Suppressor macrophage treated with lipopolysaccharide for 4 hours (primary cell): ENCODE results near the gene MAN2A1.

Experiments used
- DNase-seq: peaks from one replicate; pipeline ENCODE4 v3.0.0-alpha.2; 2020

MAN2A1 gene

DNA sequence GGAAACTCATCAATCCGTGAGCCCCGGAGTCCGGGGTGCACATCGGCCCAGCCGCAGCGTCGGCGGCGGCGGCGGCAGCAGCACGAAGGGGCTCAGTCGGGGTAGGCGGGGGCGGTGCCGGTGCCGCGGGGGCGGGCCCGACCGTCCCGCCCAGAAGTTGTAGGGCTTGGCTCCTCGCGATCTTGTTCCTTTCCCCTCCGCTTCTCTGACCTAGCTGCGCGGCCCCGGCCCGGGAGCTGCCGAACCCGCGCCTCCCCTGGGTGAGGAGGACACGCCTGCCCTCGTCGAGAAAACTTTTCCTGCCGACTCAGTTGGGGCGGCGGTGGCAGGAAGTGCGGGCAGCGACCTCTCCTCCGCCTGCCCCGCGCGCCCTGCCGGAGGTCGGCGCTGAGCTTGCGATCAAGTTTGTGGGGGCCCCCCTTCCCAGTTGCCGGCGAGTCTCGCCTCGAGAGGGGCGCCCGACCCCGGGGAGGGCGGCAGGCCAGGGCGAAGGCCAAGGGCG is at the start of gene MAN2A1:
Gene MAN2A1 (plus strand): TSS at position 188 of the 502 bp plus-strand sequence. CDS start 491 bp downstream, outside the sequence.
- DNase-seq: peak; percentile 67

DNA sequence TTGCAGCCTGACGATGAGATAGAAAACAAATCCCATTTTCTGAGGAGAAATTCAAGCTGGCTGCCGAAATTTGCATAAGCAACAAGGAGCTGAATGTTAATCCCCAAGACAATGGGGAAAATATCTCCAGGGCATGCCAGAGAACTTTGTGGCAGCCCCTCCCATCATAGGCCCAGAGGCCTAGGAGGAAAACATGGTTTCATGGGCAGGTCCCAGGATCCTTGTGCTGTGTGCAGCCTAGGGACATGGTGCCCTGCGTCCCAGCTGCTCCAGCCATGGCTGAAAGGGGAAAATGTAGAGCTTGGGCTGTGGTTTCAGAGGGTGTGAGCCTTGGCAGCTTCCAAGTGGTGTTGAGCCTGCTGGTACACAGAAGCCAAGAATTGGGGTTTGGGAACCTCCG is 48.8 kb upstream of the MAN2A1 start:
- DNase-seq: no peak

DNA sequence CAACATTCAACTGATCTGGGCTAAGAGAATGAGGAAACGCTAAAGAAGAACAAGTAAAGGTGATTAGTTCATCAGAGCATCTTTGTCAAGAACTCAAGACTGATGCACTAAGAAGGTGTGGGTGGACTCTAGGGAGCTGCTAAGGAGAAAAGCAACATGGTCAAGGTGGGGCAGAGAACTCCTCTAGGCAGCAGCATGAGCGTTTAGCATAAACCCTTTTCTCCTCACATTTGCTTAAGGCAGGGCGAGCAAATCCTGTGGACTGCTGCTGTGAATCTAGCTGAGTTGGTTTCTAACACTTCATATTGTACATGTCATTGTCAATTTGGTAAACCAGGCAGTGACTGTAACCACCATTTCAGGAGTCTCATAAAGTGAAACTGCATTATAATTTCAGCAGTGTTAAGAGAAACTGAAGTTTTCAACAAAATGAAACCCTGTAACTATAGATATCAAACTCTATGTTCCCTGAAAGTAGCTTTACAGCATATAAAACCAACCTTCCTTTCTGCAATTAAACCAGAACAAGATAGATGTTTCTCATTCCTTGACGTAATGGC is 45.9 kb upstream of the MAN2A1 start:
- no peak for DNase-seq

DNA sequence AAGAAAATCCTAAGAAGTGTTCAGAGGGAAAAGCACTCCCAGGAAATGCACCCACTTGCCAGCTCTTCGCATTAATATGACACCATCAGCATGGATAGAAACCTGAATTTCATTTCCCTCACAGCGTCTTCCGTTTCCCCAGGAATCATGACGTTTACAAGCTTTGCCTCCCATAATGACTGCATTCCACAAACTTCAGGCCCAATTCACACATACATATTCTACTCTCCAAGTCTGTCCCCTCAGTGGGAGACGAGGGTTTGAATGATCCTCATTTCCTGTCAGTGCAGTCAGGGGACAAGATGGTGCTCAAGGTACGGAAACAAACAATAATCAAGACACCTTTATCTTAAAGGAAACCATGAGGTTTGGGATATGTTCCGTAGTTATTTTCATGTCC is 44.9 kb upstream of the MAN2A1 start:
- no peak for DNase-seq

DNA sequence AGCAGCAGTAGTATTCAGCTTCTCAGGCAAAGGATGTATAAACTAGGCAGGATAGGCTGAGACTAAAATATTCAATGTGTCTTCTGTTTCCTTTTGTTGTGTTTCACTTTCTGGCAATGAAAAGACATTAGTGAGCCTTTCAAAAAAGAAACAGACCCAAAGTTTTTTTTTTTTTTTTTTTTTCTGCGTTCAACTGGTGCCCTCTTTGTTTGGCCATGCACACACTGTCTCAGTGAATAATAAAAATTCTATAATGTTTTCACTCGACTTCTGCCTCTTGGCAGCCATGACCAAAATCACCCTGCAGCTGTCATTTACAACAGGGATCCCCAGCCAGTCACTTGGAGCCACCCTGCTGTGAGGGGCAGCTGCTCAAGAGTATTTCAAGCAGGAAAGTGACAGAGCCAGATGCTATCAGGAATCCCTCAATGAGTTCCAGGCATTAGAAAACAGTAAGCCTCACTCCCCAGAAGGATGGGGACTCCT is 44.0 kb upstream of the MAN2A1 start:
- no peak for DNase-seq

DNA sequence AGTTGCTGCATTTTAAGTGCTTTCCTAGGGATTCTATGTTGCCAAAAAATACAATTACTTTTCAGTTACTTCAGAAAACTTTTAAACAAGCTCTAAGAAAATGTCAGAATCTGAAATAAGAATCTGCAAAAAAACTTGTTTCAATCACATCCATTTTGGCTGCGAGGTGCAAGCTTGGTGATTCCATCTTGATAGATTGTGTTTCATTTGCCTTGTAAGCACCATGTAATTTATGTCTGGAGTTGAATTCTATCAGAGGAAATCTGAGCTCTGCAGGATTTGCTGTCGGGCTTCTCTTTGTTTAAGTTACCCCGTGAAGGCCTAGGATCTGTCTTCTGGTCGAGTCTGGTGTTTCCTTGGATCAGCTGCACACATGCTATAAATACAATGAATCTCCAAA is 40.4 kb upstream of the MAN2A1 start:
- DNase-seq: no peak

DNA sequence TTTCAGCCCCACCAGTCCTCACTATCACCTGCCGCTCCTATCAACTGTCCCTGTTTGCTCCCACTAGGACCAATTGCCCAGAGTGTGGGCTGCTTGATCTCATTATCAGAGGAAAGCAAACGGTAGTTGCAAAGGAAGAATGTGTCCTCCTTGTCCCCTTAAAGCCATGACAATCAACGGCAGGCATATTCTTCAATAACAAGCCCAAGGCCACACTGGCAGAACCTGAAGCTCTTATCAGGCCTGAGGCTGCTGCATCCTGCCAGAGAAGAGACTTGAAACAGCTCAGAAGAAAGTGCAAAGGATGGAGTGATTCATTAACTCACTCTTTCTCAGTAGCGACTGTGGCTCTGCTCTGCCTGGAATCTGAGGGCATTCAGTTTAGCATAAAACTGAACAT is 39.2 kb upstream of the MAN2A1 start:
- DNase-seq: no peak

DNA sequence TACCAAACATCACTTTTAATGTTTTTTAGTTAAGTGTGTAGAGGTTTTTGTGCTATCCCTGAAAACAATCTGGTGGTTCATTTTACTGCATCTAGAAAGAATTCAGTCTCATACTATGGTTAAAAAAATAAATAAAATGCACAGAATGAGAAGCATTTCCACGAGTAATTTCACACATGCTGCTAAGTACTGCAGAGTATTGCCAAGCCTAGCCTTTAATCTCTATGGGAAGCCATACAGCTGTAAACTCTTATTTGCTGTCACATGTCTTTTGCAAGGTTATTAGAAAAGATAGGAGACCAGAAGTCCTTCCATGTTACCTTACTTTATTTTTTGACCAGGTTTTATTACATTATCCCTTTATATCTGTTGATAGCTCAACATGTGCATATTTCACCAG is 37.6 kb upstream of the MAN2A1 start:
- no peak for DNase-seq

DNA sequence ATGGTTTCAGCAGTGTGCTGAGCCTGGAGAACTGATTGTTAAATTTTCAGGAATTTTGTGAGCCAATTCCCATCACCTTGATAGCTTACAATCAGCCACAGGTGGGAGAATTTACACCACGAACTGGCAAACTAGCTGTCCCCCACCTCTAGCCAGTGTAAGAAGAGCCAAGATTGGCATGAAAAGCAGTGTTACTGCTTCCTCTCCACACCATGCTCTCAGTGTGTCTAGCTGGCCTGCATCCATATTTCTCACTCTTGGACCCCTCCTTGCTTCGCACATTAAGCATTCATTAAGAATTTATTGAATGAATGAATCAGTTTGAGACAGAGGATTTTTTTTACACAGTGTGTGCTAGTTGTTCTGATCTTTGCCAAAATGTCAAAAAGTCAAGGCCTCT is 36.7 kb upstream of the MAN2A1 start:
- no peak for DNase-seq

DNA sequence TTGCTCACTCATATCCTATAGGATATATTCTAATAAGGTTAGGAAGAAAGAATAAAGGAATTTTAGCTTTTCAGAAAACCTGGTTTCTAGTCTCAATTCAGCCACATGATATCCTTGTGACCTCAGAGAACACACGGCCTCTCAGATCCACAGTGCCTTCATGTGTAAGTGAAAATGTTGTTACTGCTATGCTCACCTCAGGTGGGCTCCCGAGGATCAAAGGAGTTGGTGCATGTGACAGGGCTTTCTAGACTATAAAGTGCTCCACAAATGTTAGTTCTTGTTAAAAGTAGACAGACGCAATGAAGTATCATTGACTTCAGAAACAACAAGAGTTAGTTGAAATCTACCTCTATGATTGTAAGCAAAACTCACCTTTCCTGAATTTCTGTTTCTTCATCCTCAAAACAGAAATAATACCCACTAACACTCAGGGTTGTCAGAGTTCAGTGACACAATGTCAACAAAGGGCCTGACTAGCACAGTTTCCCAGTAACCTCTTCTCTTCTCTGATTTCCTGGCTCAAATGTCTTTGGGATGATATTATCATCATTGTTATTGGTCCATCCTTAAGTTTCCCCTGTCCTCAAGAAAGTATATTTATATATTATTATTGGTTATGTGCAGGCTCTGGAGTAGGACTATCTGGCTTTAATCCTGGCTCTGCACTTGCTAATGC is 36.0 kb upstream of the MAN2A1 start:
- DNase-seq: no peak

DNA sequence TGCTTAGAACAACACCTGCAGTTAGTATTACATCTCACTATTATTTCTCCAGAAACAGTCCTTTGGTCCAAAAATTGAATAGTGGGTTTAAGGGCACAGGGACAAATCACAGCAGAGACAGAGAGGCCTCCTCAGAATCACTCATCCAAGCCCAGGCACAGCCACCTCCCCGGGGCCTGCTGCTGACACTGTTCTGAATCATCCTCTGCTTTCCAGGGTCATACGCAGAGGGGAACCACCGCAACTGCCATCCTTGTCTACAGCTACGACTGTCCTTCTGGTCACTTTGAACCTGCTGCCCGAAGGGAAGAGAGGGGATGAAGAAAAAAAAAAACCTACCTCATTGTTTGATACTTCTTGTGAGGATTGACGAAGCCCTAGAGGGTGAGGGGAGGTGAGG is 35.3 kb upstream of the MAN2A1 start:
- DNase-seq: peak; percentile 79

DNA sequence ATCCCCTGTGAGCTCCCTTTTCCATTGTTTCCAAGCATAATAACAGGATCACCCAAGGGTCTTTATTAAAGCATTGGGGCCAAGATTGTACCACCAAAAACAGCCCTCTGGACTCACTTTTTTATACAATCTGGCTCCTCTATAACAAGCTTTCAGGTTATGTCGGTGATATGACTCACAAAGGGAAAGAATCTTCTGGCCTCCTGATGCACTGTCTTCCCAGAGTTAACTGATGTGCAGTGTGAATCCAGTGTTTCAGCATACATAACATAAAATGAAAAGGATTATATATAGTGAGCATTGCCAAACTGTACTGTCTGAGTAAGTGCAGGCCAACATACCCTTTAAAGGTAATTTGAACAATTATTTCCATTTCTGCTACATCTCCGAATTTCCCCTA is 33.9 kb upstream of the MAN2A1 start:
- DNase-seq: no peak

DNA sequence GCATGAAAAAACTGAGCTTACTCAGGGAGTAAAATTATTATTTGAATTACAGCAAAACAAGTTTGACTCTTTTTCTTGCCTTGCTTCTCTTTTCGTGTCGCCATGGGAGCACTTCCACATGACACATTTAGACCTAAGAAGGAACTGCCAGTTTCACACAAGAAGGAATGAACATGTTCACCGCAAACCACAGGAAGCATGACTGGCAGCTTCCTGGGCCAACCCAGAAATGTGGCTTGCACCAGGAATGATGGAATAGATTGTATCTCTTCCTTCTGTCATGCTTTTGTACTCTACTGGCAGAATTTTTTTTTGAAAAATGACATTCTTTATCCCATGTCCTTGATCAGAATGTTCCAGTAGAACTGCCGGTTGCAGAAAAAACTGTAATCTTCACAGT is 32.9 kb upstream of the MAN2A1 start:
- peak; percentile 94 for DNase-seq

DNA sequence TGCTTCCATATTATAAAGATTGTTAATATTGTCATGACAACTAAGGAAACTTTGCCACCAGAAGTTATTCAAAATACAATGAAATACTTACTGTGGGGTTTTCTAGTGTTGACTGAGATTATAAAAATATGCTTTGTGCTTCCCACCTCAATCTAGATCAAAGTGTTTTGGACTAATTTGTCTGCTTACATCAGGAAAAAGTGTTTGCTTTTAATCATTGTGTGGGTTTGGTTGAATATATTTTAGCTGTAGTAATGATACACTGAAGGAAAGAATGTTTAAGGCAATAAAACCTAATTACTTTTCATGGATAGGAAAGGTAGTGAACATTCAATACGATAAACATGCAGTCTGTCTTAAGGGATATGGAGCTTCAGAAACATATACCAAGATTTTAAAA is 29.8 kb upstream of the MAN2A1 start:
- no peak for DNase-seq

DNA sequence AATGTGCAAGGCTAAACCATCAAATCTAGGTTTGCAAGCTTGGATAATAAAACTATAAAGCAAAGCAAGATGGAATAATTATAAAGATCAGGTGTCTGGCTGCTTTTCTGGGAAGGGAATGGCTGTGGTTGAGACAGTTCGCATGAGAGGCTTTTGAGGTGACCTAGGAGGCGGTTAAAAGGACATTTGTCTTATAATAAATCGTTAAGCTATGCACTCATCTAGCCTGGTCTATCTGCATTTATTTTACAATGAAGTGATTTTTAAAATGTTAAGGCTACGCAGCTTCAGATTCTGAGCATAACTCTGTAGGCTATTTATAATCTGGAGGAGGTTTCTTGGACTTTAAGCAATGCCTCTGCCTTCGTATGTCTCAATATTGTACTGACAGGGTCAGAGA is 29.4 kb upstream of the MAN2A1 start:
- DNase-seq: no peak

DNA sequence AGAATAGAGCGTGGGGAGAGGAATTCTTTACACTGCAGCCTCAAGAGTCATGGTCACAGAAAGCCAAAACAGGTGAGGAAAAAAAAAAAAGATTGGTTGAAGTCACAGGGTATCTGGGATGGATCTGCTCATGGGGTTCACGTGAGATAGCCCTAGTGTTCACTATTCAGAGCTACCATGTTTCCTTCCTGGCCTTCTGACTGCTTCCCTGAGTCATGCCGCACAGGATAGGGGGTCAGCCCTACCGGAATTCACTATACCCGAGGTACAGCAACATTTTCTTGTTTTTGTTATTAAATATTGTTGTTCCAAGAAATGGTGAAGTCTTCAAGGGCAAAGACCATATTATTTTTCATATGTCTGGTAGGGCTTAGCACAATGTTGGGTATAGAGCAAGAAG is 21.5 kb upstream of the MAN2A1 start:
- no peak for DNase-seq

DNA sequence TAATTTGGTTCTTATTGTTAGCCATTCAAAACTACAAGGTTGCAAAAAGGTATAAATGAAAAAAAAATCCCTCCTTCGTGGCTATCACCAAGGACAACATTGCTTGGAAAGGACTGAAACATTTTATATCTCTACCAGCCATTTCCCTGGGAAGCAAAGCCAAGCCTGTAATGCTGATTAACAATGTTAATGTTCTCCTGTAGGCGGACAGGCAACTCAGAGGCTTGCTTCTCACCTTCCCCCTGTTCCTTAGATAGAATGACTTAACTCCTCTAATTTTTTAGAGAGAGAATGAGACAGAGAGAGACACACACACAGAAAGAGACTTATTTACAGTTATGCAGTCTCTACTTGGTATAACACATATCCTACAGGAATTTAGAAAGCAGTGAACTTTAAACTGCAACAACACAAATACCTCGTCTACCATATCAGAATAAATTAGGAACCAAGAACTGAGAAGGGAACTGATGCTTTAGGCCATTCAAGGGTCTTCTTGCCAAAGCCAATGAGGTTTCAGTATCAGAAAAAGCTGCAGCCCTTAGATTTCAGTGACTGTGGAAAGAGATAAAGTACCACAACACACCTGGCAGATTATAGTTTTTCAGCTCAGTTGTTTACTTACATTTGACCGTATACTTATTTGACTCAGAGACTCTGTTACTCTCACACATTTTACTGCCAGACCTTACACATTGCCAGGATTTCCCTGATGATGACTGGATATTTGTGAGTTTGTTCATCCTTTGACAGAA is 20.9 kb upstream of the MAN2A1 start:
- DNase-seq: no peak

DNA sequence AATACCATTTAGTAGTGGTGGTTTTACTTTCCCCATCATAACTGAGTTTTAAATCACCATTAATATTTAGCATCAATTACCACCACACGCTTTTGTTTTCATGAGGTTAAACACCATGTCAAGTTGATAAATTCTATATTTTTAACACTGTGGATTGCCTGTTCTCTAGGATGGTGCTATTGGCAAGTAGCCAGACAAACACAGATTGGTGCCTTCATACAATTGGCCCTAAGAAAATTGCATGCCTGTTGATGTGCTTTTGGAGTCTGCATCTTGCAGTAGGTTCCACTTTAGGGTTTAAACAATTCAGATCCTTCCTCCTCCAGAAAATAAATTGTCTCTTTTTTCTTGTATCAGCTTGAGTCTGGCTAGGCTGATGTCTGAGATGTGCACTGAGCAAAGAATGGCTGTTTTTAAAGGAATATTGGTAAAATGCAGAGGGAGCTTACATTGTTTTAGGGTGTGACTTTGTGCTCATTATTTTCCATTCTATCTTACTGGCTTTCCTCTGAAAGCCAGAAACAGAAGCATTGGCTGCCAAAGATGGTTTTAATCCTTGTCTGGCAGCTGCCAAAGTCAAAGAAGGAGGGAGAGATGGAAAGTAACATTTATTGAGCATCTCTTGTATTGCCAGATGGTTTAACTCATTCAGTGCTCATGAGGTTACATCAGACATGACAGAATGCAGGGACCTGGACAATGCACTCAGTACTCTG is 19.6 kb upstream of the MAN2A1 start:
- DNase-seq: no peak

DNA sequence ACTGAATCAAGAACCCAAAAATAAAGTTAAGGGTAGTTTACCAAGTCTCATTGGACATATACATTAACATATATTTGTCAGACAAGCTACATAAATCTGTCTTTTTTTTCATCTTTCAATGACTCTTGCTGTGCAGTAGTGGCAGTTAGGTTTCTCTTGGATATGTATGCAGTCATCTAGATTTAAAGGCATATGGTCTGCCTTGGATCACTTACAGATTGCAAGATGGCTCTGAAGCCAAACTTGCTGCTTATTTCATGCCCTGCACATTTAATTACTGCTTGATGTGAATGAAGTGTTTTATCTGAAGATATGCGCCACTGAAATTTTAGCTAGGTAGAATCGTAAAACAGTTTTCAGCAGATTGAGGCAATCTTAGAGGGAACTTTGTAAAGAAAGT is 18.6 kb upstream of the MAN2A1 start:
- no peak for DNase-seq

DNA sequence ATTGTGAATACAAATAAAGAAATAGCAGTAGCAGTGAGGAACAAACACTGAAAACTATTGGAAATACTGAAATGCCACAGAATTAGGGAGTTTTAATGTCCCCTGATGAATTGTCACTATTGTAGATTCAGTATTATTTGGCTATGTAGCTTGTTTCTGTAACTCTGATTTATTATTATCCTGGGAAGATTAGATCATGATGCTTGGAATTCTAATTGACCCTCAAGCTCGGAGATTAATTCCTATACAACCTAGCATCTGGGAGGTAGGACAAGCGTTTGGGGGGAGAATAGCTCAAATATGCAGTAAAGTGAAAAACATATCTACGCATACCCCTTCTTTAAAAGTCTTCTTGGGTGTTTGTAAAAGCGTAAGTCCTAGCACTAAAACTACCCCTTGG is 15.1 kb upstream of the MAN2A1 start:
- no peak for DNase-seq

DNA sequence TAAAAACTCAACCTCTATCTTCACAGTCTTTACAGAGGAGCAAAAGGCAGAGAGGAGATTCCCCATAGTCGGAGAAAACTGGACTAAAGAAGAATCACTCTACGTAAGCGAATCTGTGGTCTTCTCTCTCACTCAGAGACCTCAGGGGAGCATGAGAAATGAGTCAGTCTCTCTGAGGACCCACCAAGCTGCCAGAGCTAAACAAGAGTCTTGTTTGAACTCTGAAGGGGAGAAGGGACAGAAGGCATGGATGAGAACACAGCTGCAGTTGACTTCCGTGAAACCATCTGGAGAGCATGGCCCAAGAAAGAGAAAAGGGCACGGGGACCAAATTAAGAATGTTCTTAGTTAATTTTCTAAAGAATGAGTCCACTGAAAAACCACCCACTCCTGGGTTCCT is 12.8 kb upstream of the MAN2A1 start:
- DNase-seq: no peak

DNA sequence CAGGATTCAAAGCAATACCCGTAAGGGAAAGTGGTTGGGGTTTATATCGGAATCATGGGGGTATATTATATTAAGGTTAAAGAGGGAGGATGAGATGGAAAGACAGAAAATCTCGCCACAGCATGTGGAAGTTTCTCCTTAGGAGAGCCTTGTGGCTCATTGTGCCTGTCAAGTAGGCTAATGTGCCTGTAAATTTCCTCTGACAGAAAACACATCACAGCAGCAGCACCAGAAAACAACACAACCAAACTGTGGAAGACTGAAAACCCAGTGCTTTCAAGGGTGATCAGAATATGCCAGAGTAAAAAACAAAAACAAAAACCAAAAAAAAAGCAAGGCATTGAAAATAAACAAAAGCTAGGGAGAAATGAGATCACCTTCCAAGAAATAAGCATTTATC is 11.3 kb upstream of the MAN2A1 start:
- DNase-seq: no peak

DNA sequence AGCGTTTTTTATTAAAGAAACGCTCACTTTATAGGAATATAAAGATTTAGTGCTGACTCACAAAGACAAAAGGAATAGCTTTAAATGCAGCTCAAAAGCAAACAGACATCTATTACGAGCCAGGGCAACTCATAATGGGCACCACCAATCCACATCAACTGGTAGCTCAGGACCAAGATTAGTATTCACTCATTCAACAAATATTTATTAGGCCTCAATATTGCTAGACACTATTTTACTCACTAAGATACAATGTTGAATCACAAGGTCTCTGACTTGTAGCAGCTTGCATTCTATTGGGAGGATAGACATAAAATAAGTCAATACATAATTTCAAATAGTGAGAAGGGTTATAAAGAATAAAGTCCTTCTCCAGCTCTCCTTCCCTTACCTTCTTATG is 8.0 kb upstream of the MAN2A1 start:
- no peak for DNase-seq

DNA sequence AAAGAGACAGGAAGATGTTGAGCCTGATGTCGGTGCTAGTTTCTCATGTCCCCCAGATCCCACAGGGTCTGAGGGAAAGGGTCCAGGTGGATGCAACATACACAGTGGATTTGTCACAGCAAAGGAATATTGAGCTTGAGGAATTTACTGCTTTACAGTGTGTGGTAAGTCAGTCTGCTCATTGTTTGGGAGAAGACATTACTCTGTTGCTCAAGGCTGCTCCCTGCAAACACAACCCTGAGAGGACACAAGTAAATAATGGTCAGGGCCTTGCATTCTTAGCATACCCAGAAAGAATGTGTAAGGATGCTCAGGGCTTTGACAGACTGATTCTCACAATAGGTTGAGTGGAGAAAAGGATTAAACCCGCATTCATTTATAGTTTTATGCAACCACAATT is 7.3 kb upstream of the MAN2A1 start:
- DNase-seq: no peak
